GM19193 (cell line): ENCODE data around the gene KCTD17.

Source experiments
- POLR2A ChIP-seq: IDR thresholded peaks from 4 replicates; pipeline ENCODE4 v1.6.1; 2011; ENCODE audit not compliant: insufficient read depth, insufficient read length; ENCODE audit errors: extremely low read depth

KCTD17 gene

DNA sequence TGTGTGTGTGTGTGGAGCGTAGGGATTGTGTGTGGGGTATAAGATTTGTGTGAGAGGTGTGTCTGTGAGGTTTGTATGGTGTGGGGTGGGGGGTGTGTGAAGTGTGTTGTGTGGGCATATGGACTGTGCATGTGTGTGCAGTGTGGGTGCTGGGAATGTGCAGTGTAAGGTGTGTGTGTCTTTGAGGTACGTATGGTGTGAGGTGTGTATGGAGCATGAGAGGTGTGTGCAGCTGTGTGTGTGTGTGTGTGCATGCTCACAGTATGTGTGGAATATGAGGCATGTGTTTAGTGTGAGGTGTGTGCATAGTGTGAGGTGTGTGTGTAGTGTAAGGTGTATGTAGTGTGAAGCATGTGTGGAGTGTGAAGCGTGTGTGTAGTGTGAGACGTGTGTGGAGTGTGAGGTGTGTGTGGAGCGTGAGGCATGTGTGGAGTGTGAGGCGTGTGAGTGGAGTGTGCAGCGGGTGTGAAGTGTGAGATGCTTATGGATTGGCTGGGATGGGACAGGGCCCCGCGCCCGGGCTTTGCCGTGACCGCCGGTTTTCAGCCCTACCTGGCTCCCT, 59.7 kb downstream of the KCTD17 start:
- TF ChIP-seq POLR2A = no peak

DNA sequence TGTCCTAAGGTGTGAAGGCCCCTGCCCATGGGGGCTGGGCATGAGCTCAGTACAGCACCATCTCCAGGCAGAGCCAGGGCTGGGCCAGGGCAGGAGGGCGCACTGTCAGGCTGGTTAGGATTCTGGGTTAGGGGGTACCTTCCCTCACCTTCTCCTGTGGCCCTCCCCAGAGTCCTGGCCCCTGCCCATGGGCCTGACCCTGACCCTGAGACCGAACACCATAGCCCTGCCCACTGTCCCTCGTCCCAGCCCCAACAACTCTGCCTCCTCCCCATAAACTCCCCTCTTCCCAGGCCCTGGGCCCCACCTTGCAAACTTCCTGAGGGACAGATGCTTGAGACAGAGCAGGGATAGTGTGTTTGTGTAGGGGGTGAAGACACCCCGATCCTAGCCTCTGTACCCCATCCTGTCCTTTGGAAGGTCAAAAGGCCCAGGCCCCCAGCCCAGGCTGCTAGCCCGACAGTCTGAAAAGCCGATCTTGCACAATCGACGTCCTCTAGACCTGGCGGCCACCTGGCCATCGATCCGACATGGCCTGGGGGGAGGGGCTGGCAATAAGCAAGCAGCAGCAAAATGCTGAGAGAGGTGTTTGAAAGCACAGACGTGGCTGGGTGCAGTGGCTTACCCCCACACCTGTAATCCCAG, 60.7 kb downstream of the KCTD17 start:
- no peak for TF ChIP-seq POLR2A
